HEK293T (cell line): ENCODE data around the gene CLCNKA.

Experiments
- CTCF ChIA-PET: fragments of 350-600 bp; formaldehyde crosslinking; extraction: SDS; loops from one replicate; lab custom pipeline; 2021; ENCODE audit warnings: antibody characterized with exemption, inconsistent platforms; lab: Yijun Ruan, JAX
- POLR2A ChIA-PET: fragments of 350-600 bp; formaldehyde crosslinking; extraction: SDS; loops from one replicate; lab custom pipeline; 2020; ENCODE audit warnings: antibody characterized with exemption, inconsistent platforms; lab: Yijun Ruan, JAX
- DNase-seq: peaks from one replicate; pipeline ENCODE4 v3.0.0; 2012; ENCODE audit warnings: mixed read lengths; ENCODE audit errors: extremely low spot score
- ARNT ChIP-seq: fragments of 450-650 bp; IDR thresholded peaks from 2 replicates; pipeline ENCODE4 v1.6.1; 2017; ENCODE audit warnings: mild to moderate bottlenecking
- BHLHE40 ChIP-seq: fragments of 450-650 bp; IDR thresholded peaks from 2 replicates; pipeline ENCODE4 v1.6.1; 2016; ENCODE audit warnings: mild to moderate bottlenecking, moderate library complexity, borderline replicate concordance
- CTBP1 ChIP-seq: fragments of 450-650 bp; IDR thresholded peaks from 2 replicates; pipeline ENCODE4 v1.6.1; 2016; ENCODE audit warnings: borderline replicate concordance
- ELF4 ChIP-seq: fragments of 450-650 bp; IDR thresholded peaks from 2 replicates; pipeline ENCODE4 v1.6.1; 2017; ENCODE audit warnings: antibody characterized with exemption
- FOXA1 ChIP-seq: fragments of 450-650 bp; IDR thresholded peaks from 2 replicates; pipeline ENCODE4 v1.6.1; 2016; ENCODE audit warnings: mild to moderate bottlenecking
- FOXK2 ChIP-seq: fragments of 450-650 bp; IDR thresholded peaks from 2 replicates; pipeline ENCODE4 v1.6.1; 2016; ENCODE audit warnings: mild to moderate bottlenecking
- FOXM1 ChIP-seq: fragments of 450-650 bp; IDR thresholded peaks from 2 replicates; pipeline ENCODE4 v1.6.1; 2017; ENCODE audit warnings: mild to moderate bottlenecking, borderline replicate concordance
- HDGF ChIP-seq: fragments of 450-650 bp; IDR thresholded peaks from 2 replicates; pipeline ENCODE4 v1.6.1; 2017; ENCODE audit warnings: antibody characterized with exemption, borderline replicate concordance
- L3MBTL2 ChIP-seq: fragments of 450-650 bp; conservative IDR thresholded peaks from 2 replicates; pipeline ENCODE4 v1.6.1; 2016; ENCODE audit warnings: mild to moderate bottlenecking
- LEF1 ChIP-seq: fragments of 450-650 bp; IDR thresholded peaks from 2 replicates; pipeline ENCODE4 v1.6.1; 2017; ENCODE audit warnings: mild to moderate bottlenecking, borderline replicate concordance
- NFRKB ChIP-seq: fragments of 450-650 bp; IDR thresholded peaks from 2 replicates; pipeline ENCODE4 v1.6.1; 2016; ENCODE audit warnings: mild to moderate bottlenecking, moderate library complexity
- SP1 ChIP-seq: fragments of 450-650 bp; IDR thresholded peaks from 2 replicates; pipeline ENCODE4 v1.6.1; 2017
- SUZ12 ChIP-seq: fragments of 450-650 bp; IDR thresholded peaks from 2 replicates; pipeline ENCODE4 v1.6.1; 2016; ENCODE audit warnings: mild to moderate bottlenecking
- TARDBP ChIP-seq: fragments of 450-650 bp; IDR thresholded peaks from 2 replicates; pipeline ENCODE4 v1.6.1; 2016
- ZNF384 ChIP-seq: fragments of 450-650 bp; IDR thresholded peaks from 2 replicates; pipeline ENCODE4 v1.6.1; 2016
- TF ChIP-seq, protein P1 (sequence below): fragments of 450-650 bp; IDR thresholded peaks from 2 replicates; pipeline ENCODE4 v1.6.1; 2016

CLCNKA gene

DNA sequence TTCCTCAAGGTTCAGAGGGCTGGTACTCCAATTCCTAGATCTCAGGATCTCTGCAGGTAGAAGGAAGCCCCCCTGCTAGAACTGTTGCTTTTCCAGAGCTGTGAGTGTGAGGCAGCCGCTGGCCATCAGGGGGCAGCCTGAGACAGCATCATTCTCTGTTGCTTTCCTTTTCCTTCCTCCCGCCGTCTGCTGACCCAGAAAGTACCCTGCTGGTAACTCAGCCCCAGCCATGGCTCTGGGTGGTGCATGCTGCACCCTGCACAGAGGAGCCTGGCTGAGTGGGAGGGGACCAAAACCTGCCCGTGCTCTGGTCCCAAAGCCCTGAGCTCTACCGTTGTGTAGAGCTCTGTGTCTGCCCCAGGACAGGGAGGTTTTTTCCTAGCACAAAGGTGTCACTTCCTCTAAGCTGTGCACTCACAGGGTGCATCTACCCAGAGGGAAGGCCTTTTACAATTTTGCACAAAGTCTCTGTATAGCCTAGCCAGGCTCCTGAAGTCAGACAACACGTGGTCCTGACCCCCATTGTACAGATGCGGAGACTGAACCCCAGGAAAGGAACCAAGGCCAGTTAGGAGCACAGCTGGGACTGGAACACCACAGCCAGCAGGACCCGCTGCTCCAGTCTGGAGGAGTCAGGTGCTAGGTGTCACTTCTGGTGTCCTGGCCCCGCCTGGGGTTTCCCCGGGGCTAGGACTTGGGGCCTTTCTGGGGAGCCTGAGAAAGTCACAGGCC lies 57.3 kb downstream of the CLCNKA start:
- TF ChIP-seq FOXA1 (no peak), ZNF384 (peak; percentile 89)
- CTCF ChIA-PET: interaction anchor here (0.6 to 8.0 kb wide), 7 partner anchors 15 to 284 kb away, joined by 3 to 123 read pairs (median 3); no protein-coding TSS in a partner anchor
- POLR2A ChIA-PET: interaction anchor here (0.9 to 1.1 kb wide), 3 partner anchors 94 to 285 kb away, joined by 3 read pairs; no protein-coding TSS in a partner anchor
- DNase-seq: peak; percentile 79

DNA sequence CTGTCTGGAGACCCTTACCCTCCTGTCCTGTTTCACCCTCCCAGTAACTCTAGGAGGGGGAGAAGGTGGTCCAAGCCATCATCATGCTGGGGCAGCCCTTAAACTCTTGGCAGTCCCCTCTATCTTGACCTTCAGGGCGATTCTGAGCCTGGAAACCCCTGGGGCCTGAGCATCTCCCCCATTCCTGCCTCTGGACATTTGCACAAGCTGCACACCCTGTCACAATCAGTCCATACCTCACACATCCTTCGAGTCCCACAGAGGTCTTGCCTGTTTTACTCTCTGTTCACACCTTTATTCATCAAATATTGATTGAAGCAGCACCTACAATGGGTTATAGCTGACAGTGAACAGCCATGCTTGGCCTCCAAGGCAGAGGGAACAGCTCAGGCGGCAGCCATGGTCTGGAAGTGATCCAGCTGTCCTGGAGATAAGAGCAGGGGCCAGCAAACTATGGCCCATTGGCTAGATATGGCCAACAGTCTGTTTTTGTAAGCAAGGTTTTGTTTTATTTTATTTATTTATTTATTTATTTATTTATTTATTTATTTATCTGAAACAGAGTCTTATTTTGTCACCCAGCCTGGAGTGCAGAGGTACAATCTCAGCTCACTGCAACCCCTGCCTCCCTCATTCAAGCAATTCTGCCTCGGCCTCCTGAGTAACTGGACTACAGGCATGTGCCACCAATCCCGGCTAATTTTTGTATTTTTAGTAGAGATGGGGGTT lies 58.8 kb downstream of the CLCNKA start:
- DNase-seq: no peak
- TF ChIP-seq ARNT (no peak), TARDBP (no peak), CTBP1 (no peak), SUZ12 (no peak), FOXA1 (no peak), BHLHE40 (no peak), SP1 (no peak), ZNF384 (no peak), LEF1 (no peak), NFRKB (no peak), ELF4 (no peak), FOXM1 (no peak), FOXK2 (no peak), L3MBTL2 (no peak), HDGF (no peak)
- TF ChIP-seq, protein P1, sequence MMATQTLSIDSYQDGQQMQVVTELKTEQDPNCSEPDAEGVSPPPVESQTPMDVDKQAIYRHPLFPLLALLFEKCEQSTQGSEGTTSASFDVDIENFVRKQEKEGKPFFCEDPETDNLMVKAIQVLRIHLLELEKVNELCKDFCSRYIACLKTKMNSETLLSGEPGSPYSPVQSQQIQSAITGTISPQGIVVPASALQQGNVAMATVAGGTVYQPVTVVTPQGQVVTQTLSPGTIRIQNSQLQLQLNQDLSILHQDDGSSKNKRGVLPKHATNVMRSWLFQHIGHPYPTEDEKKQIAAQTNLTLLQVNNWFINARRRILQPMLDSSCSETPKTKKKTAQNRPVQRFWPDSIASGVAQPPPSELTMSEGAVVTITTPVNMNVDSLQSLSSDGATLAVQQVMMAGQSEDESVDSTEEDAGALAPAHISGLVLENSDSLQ: no peak
- ChIA-PET CTCF (interaction anchor here (0.6 to 8.0 kb wide), 3 partner anchors 63 to 113 kb away, joined by 3 to 123 read pairs (median 3); no protein-coding TSS in a partner anchor), POLR2A (no interaction called here)

DNA sequence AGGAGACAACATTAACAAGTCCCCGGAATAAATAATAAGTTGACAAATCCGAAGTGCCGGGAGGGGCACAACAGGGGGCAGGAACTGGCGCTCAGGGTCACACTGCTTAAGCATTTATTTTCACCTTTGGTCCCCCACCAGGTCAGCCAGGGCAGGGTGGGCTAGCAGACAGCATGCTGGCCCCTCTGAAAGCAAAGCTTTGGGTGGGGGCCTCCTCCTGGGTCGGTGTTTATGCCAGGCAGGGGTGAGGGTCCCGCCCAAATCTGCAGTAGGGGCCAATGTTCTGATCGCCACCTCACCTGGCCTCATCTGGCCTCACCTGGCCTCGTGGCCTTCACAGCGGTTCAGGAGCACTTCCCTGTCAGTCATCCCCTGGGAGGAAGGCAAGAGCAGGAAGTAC lies 59.8 kb downstream of the CLCNKA start:
- no peak for DNase-seq
- ChIA-PET CTCF (interaction anchor here (0.6 to 8.0 kb wide), 16 partner anchors 9 to 162 kb away, joined by 3 to 123 read pairs (median 4); partner anchors contain the start of genes CPLANE2, EPHA2 and FAM131C), POLR2A (interaction anchor here (1.4 to 1.5 kb wide), 2 partner anchors 8 to 106 kb away, joined by 3 to 5 read pairs; partner anchors contain the start of gene FAM131C)
- no peak for TF ChIP-seq ZNF384
- no peak for TF ChIP-seq ELF4
- TF ChIP-seq, protein P1: no peak
- TF ChIP-seq FOXM1: no peak
- no peak for TF ChIP-seq NFRKB
- TF ChIP-seq ARNT: no peak

DNA sequence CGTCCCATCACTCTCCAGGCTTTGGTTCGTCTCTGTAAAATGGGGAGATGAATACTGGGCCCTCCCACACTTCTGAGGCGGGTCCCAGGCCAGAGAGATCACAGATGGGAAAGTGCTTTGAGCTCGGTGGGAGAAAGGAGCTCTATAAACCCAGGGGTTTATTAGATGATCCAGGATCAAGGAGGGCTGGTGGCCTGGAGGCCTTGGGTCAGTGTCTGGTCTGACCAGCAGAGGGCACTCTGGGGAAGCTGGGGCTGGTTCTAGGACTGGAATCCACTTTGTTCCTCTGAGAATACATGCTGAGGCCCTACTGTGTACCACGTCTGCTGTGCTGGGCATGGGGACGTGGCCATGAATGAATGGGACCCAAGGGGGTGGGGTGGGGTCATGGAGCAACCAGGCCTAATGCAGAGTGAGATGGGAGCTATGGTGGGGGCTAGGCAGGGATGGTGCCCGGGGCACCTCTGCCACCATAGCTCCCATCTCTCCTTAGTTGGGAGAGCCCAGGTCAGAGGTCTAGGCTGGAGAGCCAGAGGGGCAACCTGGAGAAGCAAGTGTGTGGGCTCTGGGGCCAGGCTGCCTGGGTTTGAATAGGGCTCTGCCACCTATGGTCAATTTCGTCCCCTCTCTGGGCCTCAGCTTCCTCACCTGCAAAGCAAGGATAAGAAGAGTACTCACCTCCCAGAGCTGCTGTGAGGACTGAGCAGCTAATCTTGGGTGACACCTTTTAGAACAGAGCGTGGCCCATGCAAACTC lies 60.6 kb downstream of the CLCNKA start:
- CTCF ChIA-PET: interaction anchor here (0.5 to 8.0 kb wide), 20 partner anchors 9 to 350 kb away, joined by 3 to 123 read pairs (median 4); partner anchors contain the start of genes CPLANE2, EPHA2 and FAM131C
- TF ChIP-seq L3MBTL2: no peak
- TF ChIP-seq, protein P1: no peak
- TF ChIP-seq FOXM1: no peak
- DNase-seq: peak; percentile 80
- POLR2A ChIA-PET: interaction anchor here (1.0 to 1.5 kb wide), 3 partner anchors 9 to 108 kb away, joined by 3 to 5 read pairs (median 3); partner anchors contain the start of gene FAM131C

DNA sequence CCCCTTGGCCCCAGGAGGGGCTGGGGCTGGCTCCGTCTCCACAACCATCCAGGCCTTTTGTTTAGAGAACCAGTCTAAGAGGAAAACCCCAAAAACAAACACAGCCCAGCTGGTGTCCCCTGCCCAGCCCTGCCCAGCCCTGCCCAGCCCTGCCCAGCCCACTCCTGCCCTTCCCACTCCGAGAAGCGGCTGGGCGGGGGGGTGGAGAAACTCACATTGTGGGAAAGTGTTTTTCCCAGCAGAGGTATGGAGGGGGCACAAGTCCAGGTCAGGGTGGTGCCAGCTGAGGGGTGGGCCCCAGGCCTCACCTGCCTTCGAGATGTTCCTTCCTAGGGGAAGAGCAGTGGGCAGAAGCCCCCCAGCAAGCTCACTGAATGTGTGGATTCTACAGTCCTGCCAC lies 61.6 kb downstream of the CLCNKA start:
- TF ChIP-seq SP1: no peak
- no peak for TF ChIP-seq BHLHE40
- no peak for TF ChIP-seq HDGF
- no peak for TF ChIP-seq NFRKB
- TF ChIP-seq LEF1: no peak
- no peak for TF ChIP-seq ZNF384
- no peak for TF ChIP-seq CTBP1
- TF ChIP-seq FOXK2: no peak
- no peak for TF ChIP-seq TARDBP
- no peak for TF ChIP-seq ARNT
- no peak for TF ChIP-seq L3MBTL2
- TF ChIP-seq, protein P1: no peak
- TF ChIP-seq SUZ12: no peak
- TF ChIP-seq FOXM1: no peak
- DNase-seq: no peak
- CTCF ChIA-PET: interaction anchor here (0.6 to 8.0 kb wide), 7 partner anchors 12 to 349 kb away, joined by 3 to 123 read pairs (median 7); partner anchors contain the start of gene EPHA2
- POLR2A ChIA-PET: interaction anchor here (1.4 kb wide), 1 partner anchor 34 kb away, joined by 3 read pairs; no protein-coding TSS in a partner anchor
